ENCODE data around the gene PXDN.

Gene PXDN

DNA sequence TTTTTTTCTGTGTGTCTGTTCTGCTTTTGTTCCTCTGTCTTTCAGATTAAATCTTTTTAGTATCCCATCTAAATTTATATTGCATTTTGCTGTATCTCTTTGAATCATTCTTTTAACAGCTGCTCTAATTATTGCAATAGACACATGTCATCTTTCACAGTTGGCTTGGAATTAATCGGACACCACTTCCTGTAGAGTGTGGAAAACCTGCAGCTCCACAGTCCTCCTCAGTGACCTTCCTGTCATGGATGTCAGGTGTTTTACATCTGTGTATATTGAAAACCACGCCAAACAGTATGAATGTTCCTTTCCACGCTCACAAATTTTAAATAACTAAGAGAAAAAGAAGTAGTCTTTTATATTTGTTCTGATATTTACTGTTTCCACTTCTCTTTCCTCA, 135.3 kb downstream of the PXDN start:
- ATAC-seq, result no peak
- no peak for DNase-seq

DNA sequence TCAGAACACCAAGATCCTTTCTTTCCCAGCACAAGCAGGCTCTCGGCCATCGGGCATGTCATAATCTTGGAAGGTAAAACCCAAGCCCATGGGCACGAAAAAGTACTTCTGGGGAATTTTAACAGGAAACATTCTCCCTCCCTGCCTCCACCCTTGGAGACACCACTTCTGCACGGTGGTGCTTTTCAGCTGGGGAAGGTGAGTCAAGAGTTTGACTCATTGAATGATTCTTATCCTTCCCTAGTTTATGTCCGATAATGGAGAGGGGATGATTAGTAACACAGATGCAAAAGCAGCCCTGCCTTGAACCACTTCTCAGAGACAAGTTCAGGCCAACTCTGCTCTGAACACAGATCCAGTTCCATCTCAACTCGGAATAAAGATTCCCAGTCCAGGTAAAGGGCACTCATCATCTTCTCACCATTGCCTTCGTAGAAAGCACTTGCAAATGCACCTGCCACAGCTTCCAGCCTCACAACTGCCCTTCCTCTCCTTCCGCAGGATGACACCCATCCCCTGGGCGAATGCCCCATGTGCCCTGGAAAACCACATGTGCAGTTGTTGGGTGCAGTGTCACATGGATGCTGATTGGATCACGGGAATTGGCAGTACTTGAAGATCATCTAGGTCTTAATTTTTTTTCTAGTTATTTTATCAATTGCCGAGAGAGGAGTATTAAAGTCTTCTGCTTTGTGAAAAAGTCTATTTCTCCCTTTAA, 136.2 kb downstream of the PXDN start:
- ATAC-seq (no peak), DNase-seq (no peak)

DNA sequence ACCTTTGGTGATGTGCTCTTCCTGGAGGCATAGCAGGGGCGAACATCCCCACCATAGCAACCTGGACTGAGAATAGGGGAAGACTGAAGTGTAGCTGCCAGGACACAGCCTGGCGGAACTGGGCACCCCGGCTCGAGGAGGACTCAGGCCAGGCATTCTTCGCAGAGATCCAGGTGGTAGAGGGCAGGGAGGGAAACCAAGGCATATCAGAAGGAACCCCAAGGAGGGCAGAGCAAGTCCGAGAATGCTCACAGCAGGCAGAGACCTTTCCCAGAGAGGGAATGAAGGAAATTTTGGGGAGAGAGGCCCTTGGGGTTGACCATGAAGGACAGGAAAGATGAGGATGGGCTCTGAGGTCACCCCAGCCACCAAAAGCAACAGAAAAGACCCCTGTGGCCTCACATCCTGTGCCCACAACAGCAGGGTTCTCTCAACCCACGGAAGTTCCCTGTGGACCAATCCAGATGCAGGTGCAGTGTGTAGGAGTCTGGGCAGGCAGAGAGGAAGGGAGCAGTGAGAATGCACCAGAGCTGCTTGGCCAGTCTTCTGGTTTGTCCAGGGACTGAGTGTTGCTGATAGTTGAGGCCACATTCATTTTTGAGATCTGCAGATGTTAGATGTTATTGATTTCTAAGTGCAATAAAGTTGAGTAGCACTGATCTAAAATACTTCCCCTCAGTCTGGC, 136.9 kb downstream of the PXDN start:
- DNase-seq (no peak), ATAC-seq (no peak)

DNA sequence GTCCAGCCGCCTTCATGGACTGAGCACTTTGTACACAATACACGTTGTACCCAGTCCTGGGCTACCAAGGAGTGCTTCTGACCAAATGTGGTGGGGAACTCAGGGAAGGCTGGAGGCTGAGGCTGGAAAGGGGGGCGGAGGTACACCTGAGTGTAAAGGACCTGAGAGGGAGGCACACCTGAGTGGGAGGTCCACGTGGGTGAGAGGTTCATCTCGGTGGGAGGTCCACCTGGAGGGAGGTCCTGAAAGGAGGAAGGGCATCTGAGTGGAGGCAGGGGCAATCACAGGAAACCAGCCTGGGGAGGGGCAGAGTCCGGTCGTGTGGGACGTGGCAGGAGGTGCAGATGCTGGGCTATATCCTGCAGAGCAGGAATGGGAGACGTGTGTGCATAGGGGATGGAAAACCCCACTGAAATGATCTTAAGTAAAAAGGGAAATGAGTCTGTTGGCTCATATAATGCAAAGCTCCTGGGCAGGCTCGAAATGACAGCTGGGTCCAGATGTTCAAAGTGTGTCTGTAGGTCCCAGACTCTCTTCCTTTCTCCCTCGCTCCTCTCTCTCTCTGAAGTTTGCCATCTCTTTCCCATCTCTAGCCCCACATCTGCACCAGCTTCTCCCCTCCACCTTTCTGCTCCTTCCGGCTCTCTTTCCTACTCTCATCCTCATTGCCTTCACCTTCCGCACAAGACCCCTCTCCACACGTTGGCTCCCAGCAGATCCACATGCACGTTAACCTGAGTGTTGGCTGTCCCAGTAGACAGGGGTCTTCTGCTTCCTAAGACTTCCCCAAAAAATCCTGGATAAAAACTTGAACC, 137.7 kb downstream of the PXDN start:
- DNase-seq, result no peak
- ATAC-seq, result no peak

DNA sequence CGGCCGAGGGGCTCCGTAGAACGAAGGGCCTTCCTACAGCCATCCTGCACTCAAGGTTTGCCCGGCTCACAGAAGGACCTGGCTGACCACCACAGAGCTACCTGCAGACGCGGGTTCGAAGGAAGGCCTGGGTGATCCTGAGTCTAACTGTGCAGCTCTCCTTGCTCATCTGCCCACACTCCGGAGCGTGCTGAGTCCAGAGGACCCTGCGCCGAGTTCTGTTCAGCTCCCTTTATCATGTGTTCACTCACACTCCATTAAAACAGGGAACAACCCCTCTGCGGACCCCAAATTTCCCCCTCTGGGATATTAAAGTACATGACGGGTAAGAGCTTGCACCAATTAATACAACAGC, 138.3 kb downstream of the PXDN start:
- DNase-seq (no peak), ATAC-seq (no peak)

DNA sequence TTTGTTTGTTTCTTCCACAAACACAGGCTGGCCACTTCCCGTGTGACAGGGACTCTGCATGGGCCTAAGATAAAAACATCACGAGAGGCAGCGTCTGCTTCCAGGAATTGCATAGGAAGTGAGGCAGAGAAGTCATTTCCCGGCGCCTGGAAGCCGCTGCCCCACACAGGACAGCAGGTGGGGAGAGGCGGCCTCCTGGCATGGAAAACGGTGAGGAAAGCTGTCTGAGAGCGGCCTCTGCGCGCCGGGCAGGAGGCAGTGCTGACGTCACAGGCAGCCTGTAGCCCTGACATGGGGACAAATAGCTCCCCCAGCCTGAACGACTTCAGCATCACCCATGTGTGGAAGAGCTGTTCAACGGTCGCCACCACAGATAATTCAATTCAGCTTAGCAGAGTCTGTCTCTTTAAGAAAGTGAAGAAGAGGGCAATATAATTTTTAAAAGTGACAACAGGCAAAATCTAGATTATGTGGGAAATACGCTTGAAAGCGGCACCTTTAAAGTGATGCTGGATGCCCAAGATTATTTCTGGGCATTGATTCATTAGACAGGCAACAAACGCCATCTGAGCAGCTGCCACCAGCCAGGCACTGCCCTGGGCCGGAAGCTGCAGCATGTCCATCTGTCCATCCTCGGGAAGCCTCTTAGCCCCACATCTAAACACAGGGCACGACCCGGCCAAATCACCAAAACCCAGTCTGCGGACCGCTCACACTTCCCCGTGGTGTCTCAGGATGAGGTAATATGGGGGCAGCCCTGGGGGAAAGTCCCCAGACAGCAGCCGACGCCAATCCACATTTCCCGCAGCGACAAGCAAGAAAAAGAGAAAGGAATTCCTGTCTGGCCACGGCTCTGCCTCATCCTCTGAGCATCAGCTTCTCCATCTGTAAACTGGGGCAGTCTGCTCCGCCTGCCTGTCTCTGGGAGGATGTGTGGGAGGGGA, 138.9 kb downstream of the PXDN start:
- ATAC-seq, result no peak
- no peak for DNase-seq

DNA sequence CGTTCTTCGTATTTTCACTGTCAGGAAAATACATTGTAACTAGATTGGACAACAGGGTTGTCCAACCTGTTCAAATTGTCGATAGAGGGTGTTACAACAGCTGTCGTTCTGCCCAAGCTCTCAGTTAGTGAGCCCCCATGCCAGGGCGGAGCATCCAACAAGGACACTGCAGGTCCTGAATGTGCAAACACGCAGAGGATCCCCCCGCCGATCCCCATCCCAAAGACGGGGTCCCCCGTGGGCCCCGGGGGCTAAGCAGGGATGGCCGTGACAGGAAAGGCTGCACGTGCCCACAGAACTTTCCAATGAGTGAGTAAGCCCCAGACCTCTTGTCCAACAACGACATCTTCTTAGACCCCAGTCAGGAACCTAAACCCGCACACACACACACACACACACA, 140.8 kb downstream of the PXDN start:
- DNase-seq (no peak), ATAC-seq (no peak)

DNA sequence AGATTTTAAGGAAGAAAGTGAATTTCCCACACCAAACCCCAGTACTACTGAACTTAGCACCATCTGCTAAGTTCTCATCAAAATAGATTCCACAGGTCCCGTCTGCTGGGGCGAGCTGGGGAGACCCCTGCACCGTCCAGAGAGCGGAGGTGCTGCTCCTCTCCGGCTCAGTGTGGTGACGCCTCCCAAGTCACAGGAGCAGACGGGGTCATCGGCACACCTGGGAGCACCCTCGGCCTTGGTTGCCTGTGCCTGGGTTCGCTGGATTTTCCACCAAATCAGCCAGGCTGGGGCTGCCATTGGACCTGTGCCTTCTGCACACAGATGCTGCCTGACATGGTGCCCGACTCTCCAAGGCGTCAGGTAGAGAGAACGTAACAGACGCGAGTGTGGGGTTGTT, 141.3 kb downstream of the PXDN start:
- DNase-seq, result no peak
- no peak for ATAC-seq

DNA sequence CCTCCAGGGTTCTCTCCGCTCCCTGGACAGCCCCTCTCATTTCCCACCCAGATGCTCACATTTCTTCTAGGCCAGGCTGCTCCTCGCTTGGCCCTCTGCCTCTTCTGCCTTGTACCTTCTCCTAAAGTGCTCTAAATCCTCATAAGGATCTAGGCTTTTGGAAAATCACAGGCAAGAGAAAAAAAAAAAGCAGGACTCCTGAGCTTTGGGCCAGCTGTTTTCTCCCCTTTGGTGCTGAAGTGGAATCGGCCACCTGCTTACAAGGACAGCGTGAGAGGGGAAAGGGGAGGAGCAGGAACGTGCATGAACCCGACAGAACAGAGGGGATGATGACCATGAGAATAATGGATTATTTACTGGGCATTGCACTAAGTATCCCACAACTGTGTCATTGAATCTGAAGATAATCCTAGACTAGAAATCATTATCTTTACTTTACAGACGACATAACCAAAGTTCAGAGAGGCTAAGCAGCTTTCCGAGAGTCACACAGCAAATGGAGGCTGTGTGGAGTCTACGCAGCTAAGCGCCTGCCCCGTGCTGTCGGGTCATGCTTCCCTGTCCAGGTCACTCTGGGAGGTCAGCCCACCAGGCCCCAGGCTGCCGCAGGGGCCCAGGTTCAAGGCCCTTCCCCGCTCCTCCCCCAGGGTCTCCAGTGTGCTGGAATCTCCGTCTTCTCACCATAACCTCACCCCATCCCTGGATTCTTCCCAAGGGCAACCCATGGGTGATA, 141.9 kb downstream of the PXDN start:
- ATAC-seq, result no peak

DNA sequence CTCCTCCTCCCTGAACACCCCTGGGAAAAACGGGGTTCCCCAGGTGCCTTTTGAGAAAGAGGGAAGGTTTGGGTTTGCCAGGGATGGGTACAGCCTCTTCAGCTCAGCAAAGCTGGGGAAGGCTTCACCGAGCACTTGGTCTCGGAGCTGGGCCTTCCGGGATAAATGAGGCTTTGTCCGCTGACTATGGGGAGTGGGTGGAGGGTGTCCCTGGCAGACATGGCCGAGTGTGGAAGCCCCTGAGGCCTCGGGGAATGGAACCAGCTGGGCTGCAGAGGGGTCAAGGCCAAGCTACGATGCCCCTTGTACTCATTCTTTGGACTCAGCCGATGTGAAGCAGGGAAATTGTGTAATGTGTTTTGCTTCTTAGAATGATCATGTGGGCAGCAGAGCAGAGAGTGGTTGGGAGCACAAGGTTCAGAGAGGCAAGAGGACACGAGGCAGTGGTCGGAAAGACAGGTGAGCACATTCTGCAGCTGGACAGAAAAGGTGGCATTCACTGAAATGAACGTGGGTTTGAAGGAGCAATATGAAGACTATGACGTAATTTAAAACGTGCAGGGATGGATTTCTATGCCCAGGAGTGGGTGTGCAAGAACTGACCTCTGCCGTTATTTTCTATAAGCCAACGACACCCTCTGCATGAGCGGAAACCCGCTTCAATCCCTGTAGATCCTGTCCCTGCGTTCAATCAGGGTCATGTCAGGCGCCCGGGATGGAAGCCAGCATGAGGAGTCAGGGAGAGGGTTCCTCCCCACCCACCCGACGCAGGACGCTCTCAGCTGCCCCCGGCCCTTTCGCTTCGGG, 142.6 kb downstream of the PXDN start:
- DNase-seq (no peak), ATAC-seq (no peak)

More for the DNA sequence above, 141.9 kb downstream of the PXDN start:
- no peak for DNase-seq

DNA sequence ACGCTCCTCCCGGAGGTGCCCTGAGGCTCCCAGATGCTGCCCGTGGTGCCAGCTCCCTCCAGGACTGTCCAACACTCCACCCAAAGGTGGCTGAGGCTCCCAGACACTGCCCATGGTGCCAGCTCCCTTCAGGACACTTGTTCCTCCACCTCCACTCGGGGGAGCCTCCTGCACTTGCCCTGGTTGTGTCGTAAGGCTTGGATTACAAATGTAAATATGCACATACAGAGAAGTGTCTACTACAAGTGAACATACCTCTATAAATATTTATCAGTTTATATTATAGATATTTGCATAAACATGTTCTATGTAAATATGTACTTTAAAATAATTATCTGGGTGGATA, 143.3 kb downstream of the PXDN start:
- no peak for ATAC-seq

DNA sequence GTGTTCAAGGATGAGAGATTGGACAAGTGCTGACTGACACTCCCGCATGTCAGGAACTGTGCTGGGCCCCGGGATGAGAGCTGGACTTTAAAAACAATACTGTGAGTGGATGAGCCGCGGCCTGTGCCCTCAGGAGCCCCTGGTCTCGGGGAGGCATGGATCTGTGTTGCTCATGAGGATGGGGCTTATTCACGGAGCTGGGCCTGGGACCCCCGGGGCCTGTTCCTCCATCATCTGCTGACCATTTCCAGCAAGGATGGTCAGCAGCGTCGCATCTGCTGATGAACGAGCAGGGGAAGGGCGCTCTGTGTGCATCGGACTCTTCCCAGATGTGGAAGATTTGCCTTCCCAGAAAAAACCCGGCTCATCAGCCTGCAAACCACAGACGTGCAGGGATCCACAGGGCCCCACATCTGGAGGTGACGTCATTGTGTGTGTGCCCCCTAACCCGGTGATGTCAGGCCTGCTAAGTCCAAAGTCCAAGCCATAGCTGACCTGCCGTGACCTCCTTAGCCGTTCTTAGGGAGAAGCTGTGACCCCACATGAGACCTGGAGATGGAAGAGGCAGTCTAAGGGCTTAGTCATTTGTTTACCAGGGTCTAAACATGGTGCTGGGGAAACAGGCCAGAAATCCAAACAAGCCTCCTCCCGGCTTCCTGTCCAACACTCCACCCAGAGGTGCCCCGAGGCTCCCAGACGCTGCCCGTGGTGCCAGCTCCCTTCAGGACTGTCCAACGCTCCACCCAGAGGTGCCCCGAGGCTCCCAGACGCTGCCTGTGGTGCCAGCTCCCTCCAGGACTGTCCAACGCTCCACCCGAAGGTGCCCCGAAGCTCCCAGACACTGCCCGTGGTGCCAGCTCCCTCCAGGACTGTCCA, 143.9 kb downstream of the PXDN start:
- ATAC-seq, result no peak
- DNase-seq, result no peak

More for the DNA sequence above, 143.3 kb downstream of the PXDN start:
- DNase-seq, result no peak

DNA sequence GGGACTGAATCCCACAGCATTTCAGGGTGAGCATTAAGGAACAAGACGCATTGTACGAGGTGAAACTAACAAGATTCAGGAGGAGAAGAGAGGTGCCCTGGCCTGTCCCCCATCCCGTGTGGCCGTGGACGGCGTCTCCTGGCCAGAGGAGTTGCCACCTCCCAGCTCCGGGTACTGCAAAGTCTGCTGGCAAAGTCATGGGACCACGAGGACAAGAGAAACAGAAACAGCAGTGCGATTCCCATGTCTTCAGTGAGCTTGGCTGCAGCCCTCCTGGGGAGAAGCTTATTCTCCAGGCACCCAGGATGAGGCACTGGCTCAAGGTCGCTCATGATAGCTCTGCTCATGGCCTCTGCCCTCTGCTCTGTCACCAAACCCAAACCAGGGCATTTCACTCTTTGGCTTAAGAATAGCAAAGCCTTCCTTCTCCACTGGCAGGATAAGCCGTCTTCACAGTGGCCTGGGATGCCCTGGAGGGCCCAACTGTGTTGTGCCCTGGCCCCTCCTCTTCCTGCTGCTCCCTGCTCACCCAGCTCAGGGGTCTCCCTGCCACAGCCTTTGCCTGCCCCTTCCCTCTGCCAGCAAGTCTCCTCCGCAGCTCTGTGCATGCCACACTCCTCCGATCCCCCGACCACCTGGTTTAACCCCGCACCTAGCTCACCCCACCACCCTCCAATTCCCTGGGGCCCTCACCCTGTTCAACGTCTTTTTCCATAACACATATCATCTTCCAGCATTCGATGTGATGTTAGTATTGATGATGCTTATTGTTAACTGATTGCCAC, 144.8 kb downstream of the PXDN start:
- DNase-seq, result no peak
- no peak for ATAC-seq

DNA sequence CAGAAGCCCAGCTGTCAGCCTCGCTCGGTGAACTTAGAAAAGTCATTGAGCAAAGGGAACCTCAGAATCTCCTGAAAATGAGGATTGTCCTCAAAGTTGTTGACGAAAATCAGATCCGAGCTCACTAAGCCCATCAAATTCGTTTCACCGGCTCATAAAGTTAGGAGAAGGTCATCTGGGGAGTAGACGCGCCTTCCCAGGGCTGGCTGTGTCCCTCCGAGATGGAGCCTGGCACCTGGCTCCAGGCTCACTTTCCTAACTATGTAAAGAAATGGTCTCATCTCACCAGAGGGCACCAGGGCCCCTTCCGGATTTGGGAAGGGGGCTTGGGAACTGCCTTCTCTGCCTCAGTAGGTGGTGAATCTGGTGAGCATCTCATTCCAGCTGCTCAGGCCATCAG, 145.5 kb downstream of the PXDN start:
- no peak for ATAC-seq
- DNase-seq, result no peak

DNA sequence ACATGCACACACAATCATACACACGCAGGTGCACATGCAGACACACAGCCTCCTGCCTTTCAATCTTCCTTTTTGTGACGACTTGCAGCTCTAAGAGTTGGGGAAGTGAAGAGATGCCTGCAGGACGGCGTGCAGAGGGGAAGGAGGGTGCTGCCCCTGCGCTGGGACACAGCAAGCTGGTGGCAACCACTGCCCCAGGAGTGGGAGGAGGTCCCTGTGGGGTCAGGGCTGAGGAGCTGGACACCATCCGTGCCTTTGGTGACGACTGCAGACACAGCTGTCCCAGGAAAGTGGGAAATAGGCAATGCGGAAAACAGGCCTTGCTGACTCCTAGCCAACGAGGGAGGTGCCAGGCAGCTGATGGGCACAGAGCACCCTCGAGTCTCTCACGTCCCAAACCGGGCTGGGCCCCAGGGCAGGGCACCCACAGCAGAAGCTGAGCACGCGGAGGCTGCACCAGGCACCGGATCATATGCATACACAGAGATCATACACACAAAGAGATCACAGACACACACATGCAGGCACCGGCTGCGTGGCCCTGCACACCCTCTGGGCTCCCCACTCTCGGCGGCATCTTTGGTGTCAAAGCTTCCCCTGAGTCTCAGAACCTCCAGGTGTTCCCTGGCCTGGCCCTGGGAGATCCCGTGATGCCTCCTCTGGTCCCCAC, 146.1 kb downstream of the PXDN start:
- no peak for DNase-seq
- ATAC-seq, result no peak

DNA sequence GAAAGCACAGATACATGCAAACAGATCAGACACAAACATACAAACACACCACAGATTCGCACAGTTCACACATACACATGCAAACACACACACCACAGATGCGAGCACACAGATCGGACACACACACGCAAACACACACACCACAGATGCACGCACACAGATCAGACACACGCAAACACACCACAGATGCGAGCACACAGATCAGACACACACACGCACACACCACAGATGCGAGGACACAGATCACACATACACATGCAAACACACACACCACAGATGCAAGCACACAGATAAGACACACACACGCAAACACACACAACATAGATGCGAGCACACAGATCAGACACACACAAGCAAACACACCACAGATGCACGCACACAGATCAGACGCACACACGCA, 149.0 kb downstream of the PXDN start:
- no peak for ATAC-seq

DNA sequence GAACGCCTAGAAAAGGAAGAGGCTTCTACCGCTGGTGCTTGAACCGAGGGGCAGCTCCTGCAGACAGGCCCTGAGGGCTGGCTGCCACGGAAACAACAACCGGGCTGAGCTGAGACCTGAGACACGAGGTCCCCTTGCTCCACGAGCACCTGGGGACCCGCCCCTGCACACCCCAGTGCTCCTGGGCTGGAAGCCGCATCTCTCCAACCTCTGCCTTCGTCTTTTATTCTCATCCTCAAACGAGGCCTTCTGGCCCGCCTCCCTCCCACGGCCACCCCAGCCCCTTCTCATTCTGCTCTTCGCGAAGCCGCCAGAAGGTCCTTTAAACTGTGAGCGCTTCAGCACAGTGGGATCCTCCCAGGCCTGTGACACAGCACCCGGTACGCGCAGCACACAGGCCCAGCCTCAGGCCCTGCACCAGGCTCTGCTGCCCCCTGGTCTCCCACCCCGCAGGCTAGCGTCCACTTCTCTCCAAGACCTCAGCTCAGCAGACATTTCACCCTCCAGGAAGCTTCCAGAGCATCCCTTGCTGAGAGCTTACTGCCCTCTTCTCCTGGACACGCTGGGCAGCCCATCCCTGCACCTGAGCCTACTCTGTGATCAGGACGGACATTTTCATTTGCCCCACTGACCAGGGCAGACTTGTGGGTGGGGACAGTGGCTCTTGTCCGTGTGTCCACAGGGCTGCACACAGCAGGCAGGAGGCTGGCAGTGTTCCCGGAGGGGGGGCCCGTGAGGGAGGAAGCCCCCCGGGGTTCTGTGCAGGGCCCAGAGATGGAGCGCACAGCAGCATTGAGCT, 149.7 kb downstream of the PXDN start:
- ATAC-seq, result no peak
- DNase-seq, result no peak

More for the DNA sequence above, 149.0 kb downstream of the PXDN start:
- no peak for DNase-seq

DNA sequence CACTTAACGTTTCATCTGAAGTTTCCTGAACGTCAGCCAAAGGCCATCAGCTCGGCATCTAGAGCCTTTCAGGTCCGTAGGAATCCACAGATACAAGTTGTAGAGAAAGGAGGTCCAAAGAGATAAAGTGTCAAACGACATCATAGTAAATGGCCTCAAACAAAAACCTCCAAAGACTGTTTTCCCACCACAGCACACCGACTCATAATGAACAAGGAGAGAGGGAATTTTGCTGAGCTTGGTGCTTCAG, 150.3 kb downstream of the PXDN start:
- DNase-seq (no peak), ATAC-seq (no peak)
